Mononuclear cell (primary cell): ENCODE measurements around the gene UBR3. TPM values are rescaled to one million over a fixed set of nuclear protein-coding genes. Genes with fewer than 3 reads are reported as not detected.

Experiments
- H3K27me3 ChIP-seq: 2 replicates; pipeline ENCODE4 v1.6.0; 2011; ENCODE audit warnings: low read length, control low read depth; ENCODE audit not compliant: insufficient read depth
- H3K4me1 ChIP-seq: 2 replicates; pipeline ENCODE4 v1.5.1; 2011; ENCODE audit warnings: mild to moderate bottlenecking, low read length, control low read depth; ENCODE audit not compliant: insufficient read depth
- H3K4me3 ChIP-seq: 2 replicates; pipeline ENCODE4 v1.5.1; 2011; ENCODE audit warnings: mild to moderate bottlenecking, low read length, moderate library complexity
- H3K9me3 ChIP-seq: 2 replicates; pipeline ENCODE4 v1.5.1; 2011; ENCODE audit warnings: low read depth, mild to moderate bottlenecking, control low read depth, low read length
- total RNA-seq: library from RNA; depleted of rRNA; stranded (reverse); fragments of >200 nt; gene quantifications from one replicate; pipeline ENCODE4 v1.2.3, GENCODE V29; 2012

Gene UBR3
- total RNA-seq, 1 donor, result 38.5 TPM

DNA sequence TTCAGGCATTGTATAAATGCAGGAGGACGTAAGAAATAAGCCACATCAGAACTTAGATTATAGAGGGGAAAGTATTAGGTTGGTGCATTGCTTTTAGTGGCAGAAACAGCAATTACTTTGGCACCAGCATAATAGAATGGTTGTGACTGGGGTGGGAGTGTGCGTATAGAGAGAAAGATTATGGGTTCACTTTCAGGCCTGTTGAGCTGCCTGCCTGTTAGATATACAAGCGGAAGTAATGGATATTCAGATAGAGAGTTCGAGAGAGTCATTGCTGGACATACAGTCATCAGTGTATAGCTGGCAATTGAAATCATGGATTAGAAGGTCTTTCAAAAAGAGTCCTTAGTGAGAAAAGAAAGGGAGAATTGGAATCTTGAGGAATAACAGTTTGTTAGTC, 211.5 kb downstream of the UBR3 start:
- Histone ChIP-seq H3K4me1 (no peaks in the 10 kb centered on the region), H3K27me3 (no peaks in the 10 kb centered on the region), H3K4me3 (no peak overlapping the region), H3K9me3 (no peaks in the 10 kb centered on the region)

DNA sequence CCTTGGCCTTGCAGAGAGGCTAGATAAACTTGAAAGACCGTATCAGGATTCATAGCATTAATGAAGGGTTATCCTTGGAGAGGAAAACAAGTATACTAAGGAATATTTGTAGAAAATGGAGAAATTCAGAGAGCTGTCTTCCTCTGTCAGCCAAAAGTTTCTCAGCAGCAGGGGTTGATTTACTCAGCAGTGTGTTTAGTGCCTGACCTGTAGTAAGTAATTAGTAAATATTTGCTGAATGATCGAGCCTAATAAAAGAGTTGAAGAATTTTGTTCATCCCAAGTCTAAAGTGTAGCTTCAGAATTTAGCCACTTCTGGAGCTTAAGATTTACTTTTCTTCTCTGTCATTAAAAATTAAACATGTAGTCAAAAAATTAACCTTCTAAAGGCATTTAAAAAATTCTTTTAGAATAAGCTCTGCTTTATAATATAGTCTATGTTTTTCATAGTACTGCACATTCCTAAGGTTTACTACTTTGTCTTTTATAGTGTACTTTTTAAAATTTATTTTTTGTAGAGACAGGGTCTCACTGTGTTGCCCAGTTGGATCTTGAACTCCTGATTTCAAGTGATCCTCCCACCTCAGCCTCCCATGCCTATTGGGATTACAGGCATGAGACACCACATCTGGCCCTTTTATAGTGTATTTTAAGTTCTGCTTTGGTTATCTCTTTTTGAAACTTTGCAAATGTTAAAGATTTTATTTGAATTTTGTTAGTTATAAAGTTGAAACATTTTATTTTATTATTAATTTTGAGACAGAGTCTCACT, 212.3 kb downstream of the UBR3 start:
- H3K27me3 ChIP-seq, result no peaks in the 10 kb centered on the region
- no peak overlapping the region for H3K4me3 ChIP-seq
- H3K9me3 ChIP-seq, result no peaks in the 10 kb centered on the region
- no peaks in the 10 kb centered on the region for H3K4me1 ChIP-seq

DNA sequence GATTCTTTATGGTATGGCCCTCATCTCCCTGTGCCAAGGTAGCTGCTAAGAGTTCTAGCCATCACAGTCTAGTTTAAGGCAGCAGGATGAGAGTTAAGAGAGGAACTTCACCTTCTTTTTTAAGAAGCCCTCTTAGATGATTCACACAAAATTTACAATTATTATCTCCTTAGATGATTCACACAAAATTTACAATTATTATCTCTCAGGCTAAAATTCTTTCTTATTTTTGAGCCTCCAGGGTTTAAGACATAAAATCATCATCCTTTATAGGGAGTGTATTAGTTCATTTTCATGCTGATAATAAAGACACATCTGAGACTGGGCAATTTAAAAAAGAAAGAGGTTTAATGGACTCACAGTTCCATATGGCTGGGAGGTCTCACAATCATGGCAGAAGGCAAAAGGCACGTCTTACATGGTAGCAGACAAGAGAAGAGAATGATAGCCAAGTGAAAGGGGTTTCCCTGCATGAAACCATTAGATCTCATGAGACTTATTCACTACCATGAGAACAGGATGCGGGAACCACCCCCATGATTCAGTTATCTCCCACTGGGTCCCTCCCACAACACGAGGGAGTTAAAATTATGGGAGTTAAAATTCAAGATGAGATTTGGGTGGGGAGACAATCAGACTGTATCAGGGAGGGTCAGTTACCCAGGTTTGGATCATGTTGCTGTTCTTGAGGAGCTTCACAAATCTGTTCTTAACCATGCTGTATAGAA, 217.7 kb downstream of the UBR3 start:
- no peaks in the 10 kb centered on the region for H3K4me1 ChIP-seq
- no peaks in the 10 kb centered on the region for H3K9me3 ChIP-seq
- no peak overlapping the region for H3K4me3 ChIP-seq
- H3K27me3 ChIP-seq, result no peaks in the 10 kb centered on the region

DNA sequence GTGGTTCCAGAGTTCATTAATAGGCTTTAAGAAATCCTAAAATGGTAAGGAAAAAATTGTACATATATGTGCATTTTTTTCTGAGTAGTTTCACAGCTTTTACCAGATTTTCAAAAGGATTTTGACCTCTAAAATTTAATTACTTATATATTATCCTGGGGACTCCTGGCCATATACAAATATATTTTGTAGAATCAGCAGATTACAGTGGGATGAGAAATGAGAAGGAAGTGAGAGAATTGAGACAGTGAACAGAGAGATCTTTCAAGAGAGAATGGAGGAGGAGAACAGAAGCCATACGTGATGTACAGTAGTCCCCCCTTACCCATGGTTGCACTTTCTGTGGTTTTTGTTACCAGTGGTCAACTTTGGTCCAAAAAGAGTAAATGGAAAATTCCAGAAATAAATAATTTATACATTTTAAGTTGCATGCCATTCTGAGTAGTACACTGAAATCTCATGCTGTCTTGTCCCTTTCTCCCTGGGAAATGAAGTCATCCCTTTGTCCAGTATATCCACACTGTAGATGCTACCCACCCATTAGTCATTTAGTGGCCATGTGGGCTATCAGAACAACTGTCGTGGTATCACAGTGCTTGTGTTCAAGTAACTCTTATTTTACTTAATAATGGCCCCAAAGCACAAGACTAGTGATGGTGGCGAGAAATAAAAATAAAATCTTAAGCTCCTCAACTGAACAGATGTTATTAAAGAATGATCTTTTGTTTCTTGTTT, 220.2 kb downstream of the UBR3 start:
- H3K27me3 ChIP-seq, result no peaks in the 10 kb centered on the region
- no peaks in the 10 kb centered on the region for H3K9me3 ChIP-seq
- no peak overlapping the region for H3K4me3 ChIP-seq
- H3K4me1 ChIP-seq, result no peaks in the 10 kb centered on the region

DNA sequence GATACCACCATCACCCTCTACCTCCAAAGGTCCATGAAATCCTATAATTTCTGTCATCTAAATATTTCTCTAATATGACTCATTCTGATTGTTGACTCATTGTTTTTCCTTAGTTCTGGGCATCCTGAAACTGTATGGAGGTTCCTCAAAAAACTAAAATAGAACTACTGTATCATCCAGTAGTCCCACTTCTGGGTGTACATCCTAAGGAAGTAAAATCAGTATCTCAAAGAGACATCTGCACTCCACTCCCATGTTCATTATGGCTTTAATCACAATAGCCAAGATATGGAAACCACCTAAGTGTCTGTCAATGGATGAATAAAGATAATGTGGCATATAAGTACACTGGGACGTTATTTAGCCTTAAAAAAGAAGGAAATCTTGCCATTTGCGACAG, 224.9 kb downstream of the UBR3 start:
- Histone ChIP-seq H3K27me3 (no peaks in the 10 kb centered on the region), H3K4me3 (no peak overlapping the region), H3K9me3 (no peaks in the 10 kb centered on the region), H3K4me1 (no peaks in the 10 kb centered on the region)

DNA sequence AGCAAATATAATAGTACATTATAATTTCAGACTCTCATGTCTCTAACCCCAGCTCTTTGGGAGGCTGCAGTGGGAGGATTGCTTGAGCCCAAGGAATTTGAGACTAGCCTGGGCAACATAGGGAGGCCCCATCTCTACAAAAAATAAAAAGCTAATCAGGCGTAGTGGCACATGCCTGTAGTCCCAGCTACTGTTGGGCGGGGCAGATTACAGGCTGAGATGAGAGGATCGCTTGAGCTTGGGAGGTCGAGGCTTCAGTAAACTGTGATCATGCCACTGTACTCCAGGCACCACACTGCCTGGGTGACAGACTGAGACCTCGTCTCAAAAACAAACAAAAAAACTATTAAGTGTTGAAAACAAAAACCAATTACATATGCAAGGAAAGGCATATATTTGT, 227.7 kb downstream of the UBR3 start:
- Histone ChIP-seq H3K4me1 (no peaks in the 10 kb centered on the region), H3K9me3 (no peaks in the 10 kb centered on the region), H3K4me3 (no peak overlapping the region), H3K27me3 (no peaks in the 10 kb centered on the region)

DNA sequence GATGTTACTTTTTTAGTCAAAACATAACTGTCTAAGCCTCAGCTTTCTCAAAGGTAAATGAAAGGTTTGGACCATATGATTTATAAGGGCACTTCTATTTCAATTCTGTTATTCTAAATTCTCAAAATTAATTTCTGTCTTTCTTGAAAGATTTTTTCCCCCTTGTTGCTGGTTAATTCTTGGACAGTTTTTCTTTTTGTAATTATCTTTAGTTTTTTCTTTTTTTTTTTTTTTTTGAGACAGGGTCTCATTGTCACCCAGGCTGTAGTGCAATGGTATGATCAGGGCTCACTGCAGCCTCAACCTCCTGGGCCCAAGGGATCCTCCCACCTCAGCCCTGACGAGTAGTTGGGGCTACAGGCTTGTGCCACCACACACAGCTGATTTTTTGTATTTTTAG, 229.6 kb downstream of the UBR3 start:
- Histone ChIP-seq H3K27me3 (no peaks in the 10 kb centered on the region), H3K9me3 (no peaks in the 10 kb centered on the region), H3K4me1 (no peaks in the 10 kb centered on the region), H3K4me3 (no peak overlapping the region)

DNA sequence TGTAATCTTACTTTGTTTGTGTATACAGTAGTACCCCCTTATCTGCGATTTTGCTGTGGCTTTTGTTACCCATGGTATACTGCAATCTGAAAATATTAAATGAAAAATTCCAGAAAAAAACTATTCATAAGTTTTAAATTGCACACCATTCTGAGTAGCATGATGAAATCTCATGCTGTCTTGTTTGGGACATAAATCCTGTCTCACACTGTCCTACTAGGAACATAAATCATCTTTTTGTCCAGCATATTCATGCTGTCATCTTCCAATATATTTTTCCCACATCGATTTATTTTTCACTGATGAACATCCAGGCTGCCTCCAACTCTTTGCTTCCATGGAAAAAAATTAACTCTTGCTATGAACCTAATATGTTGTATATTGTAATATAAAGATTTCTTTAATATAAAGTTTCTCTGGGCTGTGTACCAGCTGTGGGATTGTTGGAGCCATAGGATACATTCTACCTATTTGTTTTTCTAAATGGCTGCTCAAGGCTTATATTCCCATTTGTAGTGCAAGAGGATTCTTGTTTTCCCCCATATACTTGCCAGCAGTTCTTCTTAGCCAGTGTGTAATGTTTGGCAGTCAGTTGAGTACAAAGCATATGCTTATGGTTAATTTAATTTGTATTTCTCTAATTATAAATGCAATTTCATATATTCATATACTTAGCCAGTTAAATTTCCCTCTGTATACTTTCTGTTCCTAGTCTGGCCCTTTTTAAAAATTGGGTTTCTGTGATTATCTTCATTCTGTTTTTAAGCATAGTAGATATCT, 236.4 kb downstream of the UBR3 start:
- Histone ChIP-seq H3K27me3 (no peaks in the 10 kb centered on the region), H3K4me3 (no peak overlapping the region), H3K9me3 (no peaks in the 10 kb centered on the region), H3K4me1 (no peaks in the 10 kb centered on the region)

DNA sequence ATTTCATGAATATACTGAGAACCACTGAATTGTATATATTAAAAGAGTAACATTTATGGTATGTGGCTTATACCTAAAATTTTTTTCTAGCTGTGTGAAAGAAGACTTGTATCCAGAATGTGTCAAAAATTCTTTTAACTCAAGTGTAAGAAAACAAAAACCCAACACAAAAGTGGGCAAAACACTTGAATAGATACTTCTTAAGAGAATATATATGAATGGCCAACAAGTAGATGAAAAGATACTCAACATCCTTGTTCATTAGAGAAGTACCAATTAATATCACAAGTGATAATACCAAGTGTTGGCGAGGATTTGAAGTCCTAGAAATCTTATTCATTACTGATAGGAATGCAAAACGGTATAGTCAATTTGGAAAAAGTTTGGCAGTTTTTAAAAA, 243.5 kb downstream of the UBR3 start:
- H3K9me3 ChIP-seq, result peaks cover 5% of the 10 kb centered on the region
- no peaks in the 10 kb centered on the region for H3K4me1 ChIP-seq
- H3K4me3 ChIP-seq, result no peak overlapping the region
- no peaks in the 10 kb centered on the region for H3K27me3 ChIP-seq

DNA sequence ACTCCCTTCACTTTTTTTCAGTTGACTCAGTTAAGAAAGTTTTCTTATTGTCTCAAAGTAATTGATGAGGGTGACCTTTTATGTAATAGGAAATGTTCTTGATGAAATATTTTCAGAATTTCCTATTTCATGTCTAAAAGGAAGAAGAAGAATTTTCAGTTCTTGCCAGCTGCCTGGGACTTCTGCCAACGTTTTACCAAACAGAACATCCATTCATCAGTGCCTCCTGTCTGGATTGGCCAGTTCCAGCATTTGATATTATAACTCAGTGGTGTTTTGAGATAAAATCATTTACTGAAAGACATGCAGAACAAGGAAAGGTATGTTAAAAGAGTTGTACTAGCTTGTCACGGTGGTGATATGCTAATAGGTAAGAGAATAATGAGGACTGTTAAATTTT, 246.0 kb downstream of the UBR3 start:
- Histone ChIP-seq H3K4me1 (no peaks in the 10 kb centered on the region), H3K9me3 (peaks cover 5% of the 10 kb centered on the region), H3K4me3 (no peak overlapping the region), H3K27me3 (no peaks in the 10 kb centered on the region)

DNA sequence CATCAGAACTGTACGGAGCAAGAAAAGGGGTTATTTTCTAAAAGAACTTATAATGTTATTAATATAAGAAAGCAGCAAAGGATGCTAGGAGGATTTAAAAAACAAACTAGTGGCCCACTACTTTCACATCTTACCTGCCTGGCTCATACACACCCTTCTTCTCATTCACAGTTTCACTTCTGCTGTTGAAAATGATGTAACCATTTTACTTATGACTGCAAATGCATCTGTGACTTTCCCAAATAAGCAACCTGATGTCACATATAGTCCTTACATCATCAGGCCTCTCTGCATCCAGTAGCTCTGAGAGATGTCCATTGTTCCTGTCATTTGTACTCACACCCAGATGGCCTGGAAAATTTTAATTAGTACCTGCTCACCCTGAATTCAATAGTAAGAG, 248.9 kb downstream of the UBR3 start:
- no peak overlapping the region for H3K4me3 ChIP-seq
- no peaks in the 10 kb centered on the region for H3K27me3 ChIP-seq
- no peaks in the 10 kb centered on the region for H3K4me1 ChIP-seq

DNA sequence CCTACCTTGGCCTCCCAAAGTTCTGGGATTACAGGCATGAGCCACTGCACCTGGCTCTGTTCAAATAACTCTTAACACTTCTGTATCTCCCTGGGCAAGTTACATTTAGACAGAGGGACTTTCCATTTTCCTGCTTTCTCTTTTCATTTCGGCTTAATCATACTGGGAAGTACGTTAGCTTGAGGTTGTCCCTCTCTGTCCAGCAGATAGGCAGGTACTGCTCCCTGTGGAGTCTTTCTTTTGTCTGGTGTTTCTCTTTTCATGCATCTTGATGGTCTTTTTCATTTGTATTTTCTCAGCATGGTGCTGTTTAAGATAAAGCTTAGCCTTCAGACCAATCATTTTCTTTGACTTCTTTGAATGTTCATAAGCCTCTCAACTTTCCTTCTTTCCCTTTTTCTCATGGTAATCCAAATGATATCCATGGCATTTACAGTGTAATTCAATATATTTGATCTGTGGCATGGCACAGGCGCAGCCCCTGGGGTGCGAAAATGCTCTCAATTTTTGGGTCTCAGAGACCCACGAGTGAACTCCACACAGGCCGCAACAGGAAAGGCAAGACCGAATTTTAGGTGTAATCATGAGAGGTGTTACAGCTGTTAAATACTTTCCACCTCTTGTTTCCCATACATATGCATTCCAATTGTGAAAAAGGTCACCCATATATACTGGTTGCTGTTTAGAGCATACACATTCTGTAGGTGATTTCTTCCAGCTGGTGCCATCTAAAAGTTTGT, 250.7 kb downstream of the UBR3 start:
- H3K9me3 ChIP-seq, result no peaks in the 10 kb centered on the region
- H3K27me3 ChIP-seq, result no peaks in the 10 kb centered on the region
- no peak overlapping the region for H3K4me3 ChIP-seq
- no peaks in the 10 kb centered on the region for H3K4me1 ChIP-seq

More for the DNA sequence above, 248.9 kb downstream of the UBR3 start:
- peaks cover under 1% of the 10 kb centered on the region for H3K9me3 ChIP-seq

DNA sequence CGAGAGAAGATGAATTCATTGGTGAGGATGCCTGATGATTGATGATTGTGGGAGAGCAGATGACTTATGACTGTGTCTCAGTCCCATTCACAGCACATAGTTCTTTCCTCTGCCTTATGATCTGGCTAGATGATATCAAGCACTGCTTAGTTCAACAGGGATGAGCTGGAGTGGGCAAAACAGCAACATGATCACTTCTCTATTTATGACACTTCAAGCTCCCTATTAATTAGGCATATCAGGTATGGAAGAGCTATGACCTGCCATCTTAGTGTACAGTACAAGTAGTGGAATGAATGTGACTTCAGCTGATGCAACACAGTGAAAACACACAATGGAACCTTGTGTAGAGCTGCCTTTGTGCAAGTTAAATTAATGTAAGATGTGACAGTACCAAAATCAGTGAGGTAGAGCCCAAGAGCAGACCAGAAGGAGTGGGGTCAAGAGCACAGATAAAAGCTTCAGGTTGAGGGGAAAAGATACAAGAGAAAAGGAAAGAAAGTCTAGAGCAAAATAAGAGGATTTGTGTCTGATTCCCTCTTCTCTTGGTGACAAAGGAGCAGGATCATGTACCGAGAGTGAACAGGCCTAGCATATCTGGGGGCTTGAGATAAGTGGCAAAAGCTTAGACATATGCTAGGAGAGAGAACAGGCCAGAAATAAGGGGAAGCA, 257.7 kb downstream of the UBR3 start:
- Histone ChIP-seq H3K9me3 (no peaks in the 10 kb centered on the region), H3K4me1 (no peaks in the 10 kb centered on the region), H3K4me3 (no peak overlapping the region), H3K27me3 (no peaks in the 10 kb centered on the region)
